Measurements from ENCODE around the gene SAMSN1. TPM values are rescaled to one million over a fixed set of nuclear protein-coding genes. Genes with fewer than 3 reads are reported as not detected.

SAMSN1 gene
- total and polyA plus RNA-seq, 2 of the 8 experiments (the other 6 are each of a cell fraction or from before 2014, with no cell fraction given), result 0.50 to 3.0 TPM

DNA sequence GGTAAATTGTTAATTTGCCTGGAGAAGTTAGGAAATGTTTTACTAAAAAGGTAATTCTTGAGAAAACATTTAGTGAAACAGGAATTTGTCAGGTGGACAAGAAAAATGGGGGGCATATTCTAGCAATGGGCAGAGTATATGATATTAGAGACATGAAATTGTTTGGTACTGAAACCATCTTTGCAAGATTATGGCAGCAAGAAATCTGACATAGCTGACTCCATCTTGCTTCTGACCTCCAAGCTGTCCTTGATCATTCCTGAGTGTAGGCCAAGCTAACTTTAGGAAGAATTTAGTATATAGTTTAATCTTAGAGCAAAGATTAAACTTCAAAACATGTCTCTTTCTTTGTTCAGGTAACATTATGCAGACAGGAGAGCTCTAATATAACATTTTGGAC is 14.0 kb upstream of the SAMSN1 start:
- no peak overlapping the region for H4K8ac ChIP-seq (ENCODE audit: extremely low read depth, insufficient read depth, low read length)
- no peak overlapping the region for H4K91ac ChIP-seq (replicated peaks; ENCODE audit: insufficient read length, low read length)
- H3K4me1 ChIP-seq (replicated peaks in 1 of 4; ENCODE audit: control insufficient read depth in 3 of 4, insufficient read depth in 4 of 4, low read length in 3 of 4), result no peaks in the 10 kb centered on the region
- H3K9me3 ChIP-seq (ENCODE audit: insufficient read depth in 2 of 2, low read depth in 1 of 2, low read length in 1 of 2), result peaks cover 11 to 14% of the 10 kb centered on the region in 2 experiments; a peak in 3 of 4 replicates
- H2BK120ac ChIP-seq (replicated peaks; ENCODE audit: low read depth, low read length), result no peak overlapping the region
- H3K27ac ChIP-seq (ENCODE audit: low read depth, low read length), result no peak overlapping the region
- no peak overlapping the region for H2BK5ac ChIP-seq (ENCODE audit: low read depth, low read length)
- DNase-seq (ENCODE audit: low read depth in 1 of 2, low spot score in 2 of 2), result no peak
- H4K20me1 ChIP-seq (replicated peaks in 1 of 2; ENCODE audit: control insufficient read depth in 1 of 2, insufficient read depth in 2 of 2, low read length in 2 of 2), result no peaks in the 10 kb centered on the region
- no peaks in the 10 kb centered on the region for H3K79me2 ChIP-seq (ENCODE audit: control insufficient read depth in 1 of 2, insufficient read depth in 2 of 2, low read length in 2 of 2)
- no peak overlapping the region for H4K5ac ChIP-seq (ENCODE audit: insufficient read length, low read depth, low read length)
- H3K36me3 ChIP-seq (ENCODE audit: control insufficient read depth in 2 of 4, insufficient read depth in 4 of 4, low read length in 3 of 4), result no peaks in the 10 kb centered on the region
- no peak overlapping the region for H2AFZ ChIP-seq (ENCODE audit: low read length)
- no peak overlapping the region for H3K23ac ChIP-seq (ENCODE audit: insufficient read length)
- H3K23me2 ChIP-seq (ENCODE audit: low read depth, low read length), result no peaks in the 10 kb centered on the region
- no peak overlapping the region for H3K14ac ChIP-seq (ENCODE audit: insufficient read length)
- no peak for TF ChIP-seq NANOG (IDR thresholded peaks at IDR 0.05; ENCODE audit: insufficient read depth, low read depth, low read length, poor library complexity, severe bottlenecking)
- H2BK12ac ChIP-seq (ENCODE audit: low read depth, low read length), result no peak overlapping the region
- H3K4ac ChIP-seq (replicated peaks; ENCODE audit: insufficient read length, low read depth, low read length), result no peak overlapping the region
- no peak overlapping the region for H2BK15ac ChIP-seq (ENCODE audit: low read length)
- ChIA-PET CTCF (ENCODE audit: partially characterized antibody) (no interaction called here), POLR2A (ENCODE audit: partially characterized antibody) (no interaction called here)
- no peak overlapping the region for H3K4me2 ChIP-seq (ENCODE audit: insufficient read depth in 1 of 2, low read depth in 2 of 2, low read length in 2 of 2)
- no peak overlapping the region for H2AK5ac ChIP-seq (ENCODE audit: low read depth, low read length)
- FAIRE-seq, result no peak
- H3K9ac ChIP-seq (replicated peaks in 1 of 4; ENCODE audit: extremely low read depth in 1 of 4, low read depth in 3 of 4, low read length in 3 of 4), result no peak overlapping the region
- H3K27me3 ChIP-seq (replicated peaks in 1 of 4; ENCODE audit: control insufficient read depth in 3 of 4, extremely low read depth in 1 of 4, insufficient read depth in 3 of 4, low read length in 3 of 4), result no peaks in the 10 kb centered on the region
- no peak overlapping the region for H3K4me3 ChIP-seq (ENCODE audit: extremely low read depth in 1 of 4, insufficient read depth in 2 of 4, low read depth in 3 of 4, low read length in 4 of 4)
- no peak overlapping the region for H2BK20ac ChIP-seq (ENCODE audit: low read length)
- no peak overlapping the region for H3K18ac ChIP-seq (ENCODE audit: extremely low read depth, low read length)
- no peaks in the 10 kb centered on the region for H3K79me1 ChIP-seq (ENCODE audit: low read depth, low read length)
- no peak overlapping the region for H3K56ac ChIP-seq (replicated peaks; ENCODE audit: insufficient read length, low read depth, low read length)

Data from H1 (cell line).